ENCODE results near the gene SUGCT.
A peak's percentile ranks its signal among the peaks of the same experiment; 100 is the strongest.

SUGCT gene

DNA sequence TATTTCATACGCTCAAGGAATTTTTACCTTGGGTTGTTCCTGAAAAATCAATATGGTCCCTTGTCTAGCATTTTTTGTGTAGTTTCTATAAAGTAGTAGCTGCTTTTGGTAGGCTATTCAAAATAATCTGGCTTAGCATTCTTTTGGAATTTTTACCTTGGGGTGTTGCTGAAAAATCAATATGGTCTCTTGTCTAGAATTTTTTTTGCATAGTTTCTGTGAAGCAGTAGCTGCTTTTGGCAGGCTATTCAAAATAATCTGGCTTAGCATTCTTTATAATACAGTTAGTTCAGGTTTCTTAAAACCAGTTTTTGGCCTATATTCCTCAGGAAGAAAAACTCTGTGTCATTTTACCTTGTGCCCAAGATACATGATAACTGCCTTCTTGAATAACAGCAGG lies 301.9 kb downstream of the SUGCT start:
- TF ChIP-seq EGR1 (IDR thresholded peaks at IDR 0.05) (no peak), TEAD4 (IDR thresholded peaks at IDR 0.05) (no peak), FOXM1 (IDR thresholded peaks at IDR 0.05; ENCODE audit: borderline replicate concordance, low read depth) (no peak), NFIC (IDR thresholded peaks at IDR 0.05) (no peak), CREB1 (IDR thresholded peaks at IDR 0.05; ENCODE audit: low read depth) (no peak), TAF1 (IDR thresholded peaks at IDR 0.05; ENCODE audit: low read depth) (no peak), CEBPB (IDR thresholded peaks at IDR 0.05) (no peak), RAD21 (IDR thresholded peaks at IDR 0.05; ENCODE audit: low read depth) (no peak), EP300 (IDR thresholded peaks at IDR 0.05; ENCODE audit: borderline replicate concordance) (no peak), YY1 (IDR thresholded peaks at IDR 0.05; ENCODE audit: low read depth) (no peak), TCF12 (IDR thresholded peaks at IDR 0.05; ENCODE audit: low read depth) (no peak), ZBTB7A (IDR thresholded peaks at IDR 0.05; ENCODE audit: low read depth) (no peak)
- TF ChIP-seq, protein P1, sequence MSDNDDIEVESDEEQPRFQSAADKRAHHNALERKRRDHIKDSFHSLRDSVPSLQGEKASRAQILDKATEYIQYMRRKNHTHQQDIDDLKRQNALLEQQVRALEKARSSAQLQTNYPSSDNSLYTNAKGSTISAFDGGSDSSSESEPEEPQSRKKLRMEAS (IDR thresholded peaks at IDR 0.05), result no peak
- TF ChIP-seq, protein P2, sequence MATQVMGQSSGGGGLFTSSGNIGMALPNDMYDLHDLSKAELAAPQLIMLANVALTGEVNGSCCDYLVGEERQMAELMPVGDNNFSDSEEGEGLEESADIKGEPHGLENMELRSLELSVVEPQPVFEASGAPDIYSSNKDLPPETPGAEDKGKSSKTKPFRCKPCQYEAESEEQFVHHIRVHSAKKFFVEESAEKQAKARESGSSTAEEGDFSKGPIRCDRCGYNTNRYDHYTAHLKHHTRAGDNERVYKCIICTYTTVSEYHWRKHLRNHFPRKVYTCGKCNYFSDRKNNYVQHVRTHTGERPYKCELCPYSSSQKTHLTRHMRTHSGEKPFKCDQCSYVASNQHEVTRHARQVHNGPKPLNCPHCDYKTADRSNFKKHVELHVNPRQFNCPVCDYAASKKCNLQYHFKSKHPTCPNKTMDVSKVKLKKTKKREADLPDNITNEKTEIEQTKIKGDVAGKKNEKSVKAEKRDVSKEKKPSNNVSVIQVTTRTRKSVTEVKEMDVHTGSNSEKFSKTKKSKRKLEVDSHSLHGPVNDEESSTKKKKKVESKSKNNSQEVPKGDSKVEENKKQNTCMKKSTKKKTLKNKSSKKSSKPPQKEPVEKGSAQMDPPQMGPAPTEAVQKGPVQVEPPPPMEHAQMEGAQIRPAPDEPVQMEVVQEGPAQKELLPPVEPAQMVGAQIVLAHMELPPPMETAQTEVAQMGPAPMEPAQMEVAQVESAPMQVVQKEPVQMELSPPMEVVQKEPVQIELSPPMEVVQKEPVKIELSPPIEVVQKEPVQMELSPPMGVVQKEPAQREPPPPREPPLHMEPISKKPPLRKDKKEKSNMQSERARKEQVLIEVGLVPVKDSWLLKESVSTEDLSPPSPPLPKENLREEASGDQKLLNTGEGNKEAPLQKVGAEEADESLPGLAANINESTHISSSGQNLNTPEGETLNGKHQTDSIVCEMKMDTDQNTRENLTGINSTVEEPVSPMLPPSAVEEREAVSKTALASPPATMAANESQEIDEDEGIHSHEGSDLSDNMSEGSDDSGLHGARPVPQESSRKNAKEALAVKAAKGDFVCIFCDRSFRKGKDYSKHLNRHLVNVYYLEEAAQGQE (IDR thresholded peaks at IDR 0.05; ENCODE audit: low read depth), result no peak

DNA sequence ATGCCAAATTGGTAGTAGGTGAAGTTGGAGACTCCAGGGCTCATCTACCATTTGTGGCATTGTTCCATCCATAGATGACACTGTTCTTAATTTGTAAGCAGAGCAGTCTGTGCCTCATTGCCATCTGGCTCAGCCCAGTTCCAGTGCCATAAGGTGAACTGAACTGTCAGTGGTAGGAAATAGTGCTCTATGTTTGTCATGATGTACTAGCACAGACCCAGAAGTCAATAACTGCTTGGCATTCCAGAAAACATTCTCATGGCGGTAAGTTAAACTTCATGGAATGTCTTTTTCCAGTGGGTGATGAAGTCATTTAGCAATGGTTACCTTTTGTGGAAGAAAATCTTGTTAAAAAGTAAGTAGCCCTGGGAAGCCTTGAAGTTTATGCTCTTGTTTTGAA lies 302.7 kb downstream of the SUGCT start:
- TF ChIP-seq TEAD4 (IDR thresholded peaks at IDR 0.05) (peak; percentile 49), NFIC (IDR thresholded peaks at IDR 0.05) (no peak), CREB1 (IDR thresholded peaks at IDR 0.05; ENCODE audit: low read depth) (no peak), TCF12 (IDR thresholded peaks at IDR 0.05; ENCODE audit: low read depth) (no peak)
- TF ChIP-seq, protein P1 (IDR thresholded peaks at IDR 0.05), result no peak
- TF ChIP-seq, protein P3, sequence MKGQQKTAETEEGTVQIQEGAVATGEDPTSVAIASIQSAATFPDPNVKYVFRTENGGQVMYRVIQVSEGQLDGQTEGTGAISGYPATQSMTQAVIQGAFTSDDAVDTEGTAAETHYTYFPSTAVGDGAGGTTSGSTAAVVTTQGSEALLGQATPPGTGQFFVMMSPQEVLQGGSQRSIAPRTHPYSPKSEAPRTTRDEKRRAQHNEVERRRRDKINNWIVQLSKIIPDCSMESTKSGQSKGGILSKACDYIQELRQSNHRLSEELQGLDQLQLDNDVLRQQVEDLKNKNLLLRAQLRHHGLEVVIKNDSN (IDR thresholded peaks at IDR 0.05), result no peak

DNA sequence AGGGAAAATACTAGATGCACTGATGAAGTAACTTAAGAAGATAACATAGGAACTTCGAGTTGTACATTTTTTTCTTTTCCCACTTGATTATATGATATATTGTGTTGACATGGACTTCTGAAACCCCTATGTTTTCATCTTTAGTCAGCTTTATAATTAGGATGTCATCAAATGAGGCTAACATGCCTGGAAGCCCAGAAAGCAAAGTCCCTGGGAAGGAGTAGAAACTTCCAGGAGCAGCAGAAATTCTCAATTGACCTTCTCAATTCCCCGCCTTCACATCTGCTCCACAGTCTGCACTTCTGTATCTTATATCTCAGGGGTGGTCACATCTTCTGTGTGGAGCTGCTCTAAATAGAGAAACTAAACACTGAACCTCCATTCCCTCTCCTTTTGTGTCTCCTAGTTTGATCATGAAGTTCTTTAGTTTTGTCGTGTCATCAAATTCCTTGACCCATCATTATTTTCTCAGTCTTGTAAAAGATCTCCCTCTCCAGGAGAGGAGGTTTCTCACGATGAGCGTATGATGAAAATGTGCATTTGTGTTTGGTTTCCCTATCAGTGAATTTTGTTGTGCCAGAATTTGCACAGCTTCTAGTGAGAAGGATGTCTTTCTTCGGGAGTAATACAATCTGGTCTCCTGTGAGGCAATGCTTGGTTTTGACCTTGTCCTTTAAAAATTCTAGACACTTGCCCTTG lies 303.3 kb downstream of the SUGCT start:
- TF ChIP-seq ZBTB7A (IDR thresholded peaks at IDR 0.05; ENCODE audit: low read depth) (no peak), TEAD4 (IDR thresholded peaks at IDR 0.05) (no peak), TCF12 (IDR thresholded peaks at IDR 0.05; ENCODE audit: low read depth) (no peak), NFIC (IDR thresholded peaks at IDR 0.05) (no peak)

DNA sequence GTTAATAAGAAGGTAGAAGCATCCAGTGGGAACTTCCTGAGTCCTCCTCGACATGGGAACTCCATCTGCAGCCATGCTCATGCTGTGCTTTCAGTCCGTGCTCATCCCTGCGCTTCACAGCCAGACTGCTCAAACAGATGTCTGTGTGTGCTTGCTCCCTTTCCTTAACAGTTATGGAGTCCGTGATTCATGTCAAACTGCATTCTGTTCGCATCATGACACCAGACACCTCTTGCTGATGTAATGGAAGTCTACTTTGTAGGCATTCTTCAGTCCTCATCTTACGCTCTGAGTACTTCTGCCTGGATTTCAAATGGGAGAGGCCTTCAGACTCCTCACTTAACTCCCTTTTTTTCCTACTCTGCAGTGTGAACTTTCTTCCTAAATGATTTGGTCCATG lies 304.9 kb downstream of the SUGCT start:
- TF ChIP-seq, protein P3 (IDR thresholded peaks at IDR 0.05), result no peak
- TF ChIP-seq NFIC (IDR thresholded peaks at IDR 0.05) (no peak), CEBPB (IDR thresholded peaks at IDR 0.05) (no peak), RAD21 (IDR thresholded peaks at IDR 0.05; ENCODE audit: low read depth) (no peak), EP300 (IDR thresholded peaks at IDR 0.05; ENCODE audit: borderline replicate concordance) (no peak)
- TF ChIP-seq, protein P2 (IDR thresholded peaks at IDR 0.05; ENCODE audit: low read depth), result no peak
- TF ChIP-seq, protein P1 (IDR thresholded peaks at IDR 0.05), result no peak

DNA sequence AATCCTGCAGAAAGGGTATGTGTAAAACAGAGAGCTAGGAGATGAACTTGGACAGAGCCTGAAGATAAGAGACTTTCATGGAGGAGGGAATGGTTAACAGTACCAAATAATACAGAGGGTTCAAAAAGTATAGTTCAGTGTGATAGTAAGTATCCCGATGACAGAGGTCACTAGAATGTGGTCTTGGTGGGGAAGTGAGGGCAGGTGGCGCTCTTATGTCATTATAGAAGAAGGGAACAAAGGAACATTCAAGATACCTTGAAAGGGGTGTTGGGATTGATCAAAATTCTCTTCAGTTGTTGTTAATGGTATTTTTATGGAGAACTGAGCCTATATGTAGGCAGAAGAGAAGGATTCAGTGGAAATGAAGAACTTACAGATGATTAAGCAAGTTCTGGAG lies 312.5 kb downstream of the SUGCT start:
- TF ChIP-seq TCF12 (IDR thresholded peaks at IDR 0.05; ENCODE audit: low read depth) (no peak), TAF1 (IDR thresholded peaks at IDR 0.05; ENCODE audit: low read depth) (no peak), CREB1 (IDR thresholded peaks at IDR 0.05; ENCODE audit: low read depth) (no peak), YY1 (IDR thresholded peaks at IDR 0.05; ENCODE audit: low read depth) (no peak), EP300 (IDR thresholded peaks at IDR 0.05; ENCODE audit: borderline replicate concordance) (no peak), RAD21 (IDR thresholded peaks at IDR 0.05; ENCODE audit: low read depth) (no peak), EGR1 (IDR thresholded peaks at IDR 0.05) (no peak), FOXM1 (IDR thresholded peaks at IDR 0.05; ENCODE audit: borderline replicate concordance, low read depth) (no peak), CEBPB (IDR thresholded peaks at IDR 0.05) (no peak), NFIC (IDR thresholded peaks at IDR 0.05) (no peak), TEAD4 (IDR thresholded peaks at IDR 0.05) (no peak), ZBTB7A (IDR thresholded peaks at IDR 0.05; ENCODE audit: low read depth) (no peak)
- TF ChIP-seq, protein P3 (IDR thresholded peaks at IDR 0.05), result no peak
- TF ChIP-seq, protein P1 (IDR thresholded peaks at IDR 0.05), result no peak
- TF ChIP-seq, protein P2 (IDR thresholded peaks at IDR 0.05; ENCODE audit: low read depth), result no peak

All from Ishikawa (cell line).